HEK293 (cell line): ENCODE data around the gene ARIH2.

Experiments
- CTCF ChIA-PET: fragments of 350-600 bp; formaldehyde crosslinking; extraction: SDS; loops from one replicate; lab custom pipeline; 2021; ENCODE audit warnings: antibody characterized with exemption; lab: Yijun Ruan, JAX
- POLR2A ChIA-PET: fragments of 300-600 bp; formaldehyde crosslinking; extraction: SDS; loops from one replicate; lab custom pipeline; 2020; ENCODE audit warnings: antibody characterized with exemption, inconsistent platforms; lab: Yijun Ruan, JAX
- H3K27ac ChIP-seq: fragments of 200-500 bp; sonication (Bioruptor generic); 2 replicates; pipeline ENCODE4 v1.5.1; 2014; ENCODE audit warnings: low read depth, low read length, control low read depth, inconsistent platforms; ENCODE audit errors: extremely low read depth
- H3K36me3 ChIP-seq, 2 experiments: fragments of 200-500 bp in 1 of 2; sonication (Bioruptor generic) in 1 of 2; 1 replicate in 1 of 2; 2 replicates in 1 of 2; pipeline ENCODE4 v1.5.1; 2014 to 2017; ENCODE audit warnings: inconsistent platforms in 2 of 2, low read length in 2 of 2; ENCODE audit not compliant: control insufficient read depth in 2 of 2, insufficient read depth in 1 of 2
- H3K4me1 ChIP-seq: fragments of 200-500 bp; sonication (Bioruptor generic); 2 replicates; pipeline ENCODE4 v1.5.1; 2014; ENCODE audit warnings: mild to moderate bottlenecking, low read length, inconsistent platforms; ENCODE audit not compliant: control insufficient read depth, insufficient read depth
- H3K4me3 ChIP-seq: 2 replicates; pipeline ENCODE4 v1.5.1; 2011; ENCODE audit warnings: low read depth, mild to moderate bottlenecking, control low read depth, low read length, moderate library complexity
- H3K9me3 ChIP-seq: fragments of 200-500 bp; sonication (Bioruptor generic); 2 replicates; pipeline ENCODE4 v1.5.1; 2014; ENCODE audit warnings: low read depth, low read length, inconsistent platforms; ENCODE audit not compliant: control insufficient read depth, insufficient read depth
- BCL11B ChIP-seq: fragments of 450-650 bp; formaldehyde crosslinking; IDR thresholded peaks from 2 replicates; pipeline ENCODE4 v1.5.1; 2016; ENCODE audit warnings: low read depth, missing biosample characterization, missing genetic modification characterization
- EGR2 ChIP-seq: fragments of 450-650 bp; formaldehyde crosslinking; IDR thresholded peaks from 2 replicates; pipeline ENCODE4 v1.5.1; 2016; ENCODE audit warnings: low read depth, missing biosample characterization, missing genetic modification characterization
- GLIS2 ChIP-seq: fragments of 450-650 bp; formaldehyde crosslinking; IDR thresholded peaks from 2 replicates; pipeline ENCODE4 v1.5.1; 2016; ENCODE audit warnings: missing biosample characterization, missing genetic modification characterization
- KLF10 ChIP-seq: fragments of 450-650 bp; IDR thresholded peaks from 2 replicates; pipeline ENCODE4 v1.5.1; 2018; ENCODE audit warnings: missing biosample characterization, mild to moderate bottlenecking, missing genetic modification characterization
- KLF9 ChIP-seq: fragments of 450-650 bp; formaldehyde crosslinking; IDR thresholded peaks from 2 replicates; pipeline ENCODE4 v1.5.1; 2016; ENCODE audit warnings: missing biosample characterization, missing genetic modification characterization, low read depth
- OSR2 ChIP-seq: fragments of 450-650 bp; formaldehyde crosslinking; IDR thresholded peaks from 2 replicates; pipeline ENCODE4 v1.5.1; 2016; ENCODE audit warnings: missing biosample characterization, missing genetic modification characterization
- REPIN1 ChIP-seq: fragments of 450-650 bp; formaldehyde crosslinking; IDR thresholded peaks from 2 replicates; pipeline ENCODE4 v1.5.1; 2017; ENCODE audit warnings: missing biosample characterization, missing genetic modification characterization, low read depth
- SP2 ChIP-seq: fragments of 450-650 bp; formaldehyde crosslinking; IDR thresholded peaks from 2 replicates; pipeline ENCODE4 v1.5.1; 2016; ENCODE audit warnings: missing biosample characterization, missing genetic modification characterization
- YY2 ChIP-seq: fragments of 450-650 bp; formaldehyde crosslinking; IDR thresholded peaks from 2 replicates; pipeline ENCODE4 v1.5.1; 2016; ENCODE audit warnings: missing biosample characterization, missing genetic modification characterization
- ZBTB1 ChIP-seq: fragments of 450-650 bp; formaldehyde crosslinking; IDR thresholded peaks from 2 replicates; pipeline ENCODE4 v1.5.1; 2016; ENCODE audit warnings: missing biosample characterization, missing genetic modification characterization
- ZFHX2 ChIP-seq: fragments of 450-650 bp; formaldehyde crosslinking; conservative IDR thresholded peaks from 2 replicates; pipeline ENCODE4 v1.5.1; 2016; ENCODE audit warnings: missing biosample characterization, missing genetic modification characterization
- ZNF10 ChIP-seq: fragments of 450-650 bp; formaldehyde crosslinking; IDR thresholded peaks from 2 replicates; pipeline ENCODE4 v1.5.1; 2017; ENCODE audit warnings: missing biosample characterization, missing genetic modification characterization
- ZNF132 ChIP-seq: fragments of 450-650 bp; formaldehyde crosslinking; IDR thresholded peaks from 2 replicates; pipeline ENCODE4 v1.5.1; 2017; ENCODE audit warnings: missing biosample characterization, missing genetic modification characterization, borderline replicate concordance
- ZNF274 ChIP-seq, 2 experiments: fragments of 200-500 bp in 1 of 2; fragments of 450-650 bp in 1 of 2; sonication (Bioruptor generic) in 1 of 2; formaldehyde crosslinking in 1 of 2; IDR thresholded peaks; 2 replicates each; pipeline versions ENCODE4 v1.5.1 to v1.6.1; 2014 to 2016; ENCODE audit warnings: borderline replicate concordance in 1 of 2, inconsistent platforms in 1 of 2, low read length in 1 of 2, missing biosample characterization in 1 of 2, missing genetic modification characterization in 1 of 2
- ZNF501 ChIP-seq: fragments of 450-650 bp; formaldehyde crosslinking; IDR thresholded peaks from 2 replicates; pipeline ENCODE4 v1.5.1; 2016; ENCODE audit warnings: missing biosample characterization, missing genetic modification characterization
- ZNF677 ChIP-seq: fragments of 450-650 bp; IDR thresholded peaks from 2 replicates; pipeline ENCODE4 v1.5.0; 2018; ENCODE audit warnings: missing biosample characterization, mild to moderate bottlenecking, missing genetic modification characterization, moderate library complexity
- ZNF768 ChIP-seq: fragments of 450-650 bp; formaldehyde crosslinking; IDR thresholded peaks from 2 replicates; pipeline ENCODE4 v1.5.1; 2018; ENCODE audit warnings: missing biosample characterization, mild to moderate bottlenecking, missing genetic modification characterization
- ZNF791 ChIP-seq: fragments of 450-650 bp; formaldehyde crosslinking; IDR thresholded peaks from 2 replicates; pipeline ENCODE4 v1.5.1; 2016; ENCODE audit warnings: missing biosample characterization, missing genetic modification characterization
- TF ChIP-seq, protein P1 (sequence below): fragments of 450-650 bp; formaldehyde crosslinking; IDR thresholded peaks from 2 replicates; pipeline ENCODE4 v1.5.1; 2016; ENCODE audit warnings: missing biosample characterization, missing genetic modification characterization
- TF ChIP-seq, protein P2 (sequence below): fragments of 450-650 bp; formaldehyde crosslinking; IDR thresholded peaks from 2 replicates; pipeline ENCODE4 v1.5.1; 2016; ENCODE audit warnings: missing biosample characterization, missing genetic modification characterization
- TF ChIP-seq, protein P3 (sequence below): fragments of 450-650 bp; formaldehyde crosslinking; IDR thresholded peaks from 2 replicates; pipeline ENCODE4 v1.5.1; 2017; ENCODE audit warnings: missing biosample characterization, missing genetic modification characterization
- TF ChIP-seq, protein P4 (sequence below): IDR thresholded peaks from 2 replicates; pipeline ENCODE4 v1.6.1; 2011; ENCODE audit warnings: mild to moderate bottlenecking, low read depth, low read length, borderline replicate concordance
- TF ChIP-seq, protein P5 (sequence below): fragments of 450-650 bp; formaldehyde crosslinking; IDR thresholded peaks from 2 replicates; pipeline ENCODE4 v1.5.1; 2017; ENCODE audit warnings: missing biosample characterization, missing genetic modification characterization

Gene ARIH2

DNA sequence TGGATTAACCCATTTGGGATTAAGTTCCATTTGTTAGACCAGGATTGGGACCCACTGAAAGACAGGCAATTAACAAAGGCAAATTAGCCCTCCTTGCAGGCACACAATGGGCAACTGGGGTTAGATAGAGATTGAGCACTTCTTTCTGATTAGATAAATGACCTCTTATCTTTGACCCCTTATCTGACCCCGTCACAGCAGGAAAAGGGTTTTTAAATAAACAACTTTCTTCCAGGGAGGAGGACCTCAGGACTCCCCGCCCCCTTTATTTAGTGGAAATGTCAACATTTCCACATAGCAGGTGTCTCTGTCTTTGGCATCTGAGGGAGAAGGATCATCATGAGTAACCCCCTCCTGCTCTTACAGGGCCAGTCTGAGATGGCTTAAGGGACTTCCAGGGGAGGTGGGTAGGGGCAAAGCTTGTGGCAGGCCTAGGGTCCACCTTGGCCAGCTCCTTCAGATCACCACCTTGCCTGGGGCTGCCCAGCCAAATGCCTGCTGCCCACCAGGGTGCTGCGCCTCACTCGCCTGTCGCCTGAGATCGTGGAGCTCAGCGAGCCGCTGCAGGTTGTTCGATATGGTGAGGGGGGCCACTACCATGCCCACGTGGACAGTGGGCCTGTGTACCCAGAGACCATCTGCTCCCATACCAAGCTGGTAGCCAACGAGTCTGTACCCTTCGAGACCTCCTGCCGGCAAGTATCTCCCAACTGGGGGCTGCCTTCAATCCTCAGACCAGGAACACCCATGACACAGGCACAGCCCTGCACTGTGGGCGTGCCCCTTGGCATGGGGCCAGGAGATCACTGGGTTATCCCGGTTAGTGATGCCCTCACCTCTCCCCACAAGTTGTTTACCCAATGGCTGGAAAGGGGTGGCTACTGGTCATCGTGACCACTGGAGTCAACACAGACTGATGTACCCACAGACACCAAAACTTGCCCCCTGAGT, 86.0 kb downstream of the ARIH2 start:
- Histone ChIP-seq H3K36me3 (peaks cover 0 to 6% of the 10 kb centered on the region in 2 experiments; a peak in 1 of 3 replicates), H3K27ac (no peak overlapping the region), H3K4me1 (peaks cover 4% of the 10 kb centered on the region; the same call in 1 of the 2 replicates), H3K9me3 (no peaks in the 10 kb centered on the region), H3K4me3 (no peak overlapping the region)
- ChIA-PET POLR2A (interaction anchor here (1.1 to 4.4 kb wide), 3 partner anchors 8 to 17 kb away, joined by 4 to 61 read pairs (median 34); partner anchors contain the start of genes NDUFAF3 and P4HTM), CTCF (no interaction called here)
- peak; percentile 57; the same call in 1 of the 2 replicates for TF ChIP-seq KLF10 (tag by site-specific recombination)
- TF ChIP-seq REPIN1 (tag by site-specific recombination), result no peak
- TF ChIP-seq ZNF791 (tag by site-specific recombination), result no peak
- no peak for TF ChIP-seq YY2 (tag by site-specific recombination)
- TF ChIP-seq ZNF10 (tag by site-specific recombination), result no peak
- no peak for TF ChIP-seq ZNF768 (tag by site-specific recombination)
- TF ChIP-seq, protein P1, sequence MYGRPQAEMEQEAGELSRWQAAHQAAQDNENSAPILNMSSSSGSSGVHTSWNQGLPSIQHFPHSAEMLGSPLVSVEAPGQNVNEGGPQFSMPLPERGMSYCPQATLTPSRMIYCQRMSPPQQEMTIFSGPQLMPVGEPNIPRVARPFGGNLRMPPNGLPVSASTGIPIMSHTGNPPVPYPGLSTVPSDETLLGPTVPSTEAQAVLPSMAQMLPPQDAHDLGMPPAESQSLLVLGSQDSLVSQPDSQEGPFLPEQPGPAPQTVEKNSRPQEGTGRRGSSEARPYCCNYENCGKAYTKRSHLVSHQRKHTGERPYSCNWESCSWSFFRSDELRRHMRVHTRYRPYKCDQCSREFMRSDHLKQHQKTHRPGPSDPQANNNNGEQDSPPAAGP (tag by site-specific recombination), result no peak
- no peak for TF ChIP-seq ZNF677
- no peak for TF ChIP-seq OSR2 (tag by site-specific recombination)
- TF ChIP-seq ZNF274 (IDR thresholded peaks at IDR 0.05; ENCODE audit: low read length), result no peak
- no peak for TF ChIP-seq ZNF274 (tag by site-specific recombination; IDR thresholded peaks at IDR 0.05; ENCODE audit: borderline replicate concordance)
- no peak for TF ChIP-seq ZBTB1
- peak; percentile 42; the same call in 1 of the 2 replicates for TF ChIP-seq ZFHX2 (tag by site-specific recombination)
- TF ChIP-seq, protein P2, sequence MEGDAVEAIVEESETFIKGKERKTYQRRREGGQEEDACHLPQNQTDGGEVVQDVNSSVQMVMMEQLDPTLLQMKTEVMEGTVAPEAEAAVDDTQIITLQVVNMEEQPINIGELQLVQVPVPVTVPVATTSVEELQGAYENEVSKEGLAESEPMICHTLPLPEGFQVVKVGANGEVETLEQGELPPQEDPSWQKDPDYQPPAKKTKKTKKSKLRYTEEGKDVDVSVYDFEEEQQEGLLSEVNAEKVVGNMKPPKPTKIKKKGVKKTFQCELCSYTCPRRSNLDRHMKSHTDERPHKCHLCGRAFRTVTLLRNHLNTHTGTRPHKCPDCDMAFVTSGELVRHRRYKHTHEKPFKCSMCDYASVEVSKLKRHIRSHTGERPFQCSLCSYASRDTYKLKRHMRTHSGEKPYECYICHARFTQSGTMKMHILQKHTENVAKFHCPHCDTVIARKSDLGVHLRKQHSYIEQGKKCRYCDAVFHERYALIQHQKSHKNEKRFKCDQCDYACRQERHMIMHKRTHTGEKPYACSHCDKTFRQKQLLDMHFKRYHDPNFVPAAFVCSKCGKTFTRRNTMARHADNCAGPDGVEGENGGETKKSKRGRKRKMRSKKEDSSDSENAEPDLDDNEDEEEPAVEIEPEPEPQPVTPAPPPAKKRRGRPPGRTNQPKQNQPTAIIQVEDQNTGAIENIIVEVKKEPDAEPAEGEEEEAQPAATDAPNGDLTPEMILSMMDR (tag by site-specific recombination), result no peak
- peak; percentile 58; the same call in 1 of the 2 replicates for TF ChIP-seq KLF9
- TF ChIP-seq ZNF132 (tag by site-specific recombination), result no peak
- 0 out of 2 replicates have a peak, but pooled peaks have one; percentile 11 for TF ChIP-seq GLIS2 (tag by site-specific recombination)
- TF ChIP-seq, protein P3, sequence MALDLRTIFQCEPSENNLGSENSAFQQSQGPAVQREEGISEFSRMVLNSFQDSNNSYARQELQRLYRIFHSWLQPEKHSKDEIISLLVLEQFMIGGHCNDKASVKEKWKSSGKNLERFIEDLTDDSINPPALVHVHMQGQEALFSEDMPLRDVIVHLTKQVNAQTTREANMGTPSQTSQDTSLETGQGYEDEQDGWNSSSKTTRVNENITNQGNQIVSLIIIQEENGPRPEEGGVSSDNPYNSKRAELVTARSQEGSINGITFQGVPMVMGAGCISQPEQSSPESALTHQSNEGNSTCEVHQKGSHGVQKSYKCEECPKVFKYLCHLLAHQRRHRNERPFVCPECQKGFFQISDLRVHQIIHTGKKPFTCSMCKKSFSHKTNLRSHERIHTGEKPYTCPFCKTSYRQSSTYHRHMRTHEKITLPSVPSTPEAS (tag by site-specific recombination), result no peak
- no peak for TF ChIP-seq EGR2
- TF ChIP-seq, protein P4, sequence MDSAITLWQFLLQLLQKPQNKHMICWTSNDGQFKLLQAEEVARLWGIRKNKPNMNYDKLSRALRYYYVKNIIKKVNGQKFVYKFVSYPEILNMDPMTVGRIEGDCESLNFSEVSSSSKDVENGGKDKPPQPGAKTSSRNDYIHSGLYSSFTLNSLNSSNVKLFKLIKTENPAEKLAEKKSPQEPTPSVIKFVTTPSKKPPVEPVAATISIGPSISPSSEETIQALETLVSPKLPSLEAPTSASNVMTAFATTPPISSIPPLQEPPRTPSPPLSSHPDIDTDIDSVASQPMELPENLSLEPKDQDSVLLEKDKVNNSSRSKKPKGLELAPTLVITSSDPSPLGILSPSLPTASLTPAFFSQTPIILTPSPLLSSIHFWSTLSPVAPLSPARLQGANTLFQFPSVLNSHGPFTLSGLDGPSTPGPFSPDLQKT, result no peak
- no peak for TF ChIP-seq SP2
- TF ChIP-seq ZNF501 (tag by site-specific recombination), result no peak
- TF ChIP-seq, protein P5, sequence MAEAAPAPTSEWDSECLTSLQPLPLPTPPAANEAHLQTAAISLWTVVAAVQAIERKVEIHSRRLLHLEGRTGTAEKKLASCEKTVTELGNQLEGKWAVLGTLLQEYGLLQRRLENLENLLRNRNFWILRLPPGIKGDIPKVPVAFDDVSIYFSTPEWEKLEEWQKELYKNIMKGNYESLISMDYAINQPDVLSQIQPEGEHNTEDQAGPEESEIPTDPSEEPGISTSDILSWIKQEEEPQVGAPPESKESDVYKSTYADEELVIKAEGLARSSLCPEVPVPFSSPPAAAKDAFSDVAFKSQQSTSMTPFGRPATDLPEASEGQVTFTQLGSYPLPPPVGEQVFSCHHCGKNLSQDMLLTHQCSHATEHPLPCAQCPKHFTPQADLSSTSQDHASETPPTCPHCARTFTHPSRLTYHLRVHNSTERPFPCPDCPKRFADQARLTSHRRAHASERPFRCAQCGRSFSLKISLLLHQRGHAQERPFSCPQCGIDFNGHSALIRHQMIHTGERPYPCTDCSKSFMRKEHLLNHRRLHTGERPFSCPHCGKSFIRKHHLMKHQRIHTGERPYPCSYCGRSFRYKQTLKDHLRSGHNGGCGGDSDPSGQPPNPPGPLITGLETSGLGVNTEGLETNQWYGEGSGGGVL, result no peak
- no peak for TF ChIP-seq BCL11B
